OCI-LY7 (cell line): ENCODE results near the gene INPP5A.

Experiments used
- CTCF ChIP-seq: fragments of 200-600 bp; sonication (generic); conservative IDR thresholded peaks from 2 replicates; pipeline ENCODE4 v1.5.1; 2014; ENCODE audit warnings: mild to moderate bottlenecking, antibody characterized with exemption, low read length, moderate library complexity, mixed read lengths
- EZH2phosphoT487 ChIP-seq: fragments of 200-600 bp; sonication (generic); IDR thresholded peaks from 2 replicates; pipeline ENCODE4 v1.6.1; 2018; ENCODE audit warnings: low read depth, borderline replicate concordance, mild to moderate bottlenecking, mixed run types, antibody characterized with exemption, low read length, moderate library complexity, mixed read lengths

GRCh38 chr10:132630666-132631337 lies 93.2 kb downstream of the INPP5A start:
- no peak for TF ChIP-seq EZH2phosphoT487
- no peak for TF ChIP-seq CTCF
